Measurements from ENCODE around the gene ANKRD11. TPM values are rescaled to one million over a fixed set of nuclear protein-coding genes. Genes with fewer than 3 reads are reported as not detected.

Gene ANKRD11
- polyA plus RNA-seq, 1 donor (not counting 4 experiments of a cell fraction or from before 2014, with no cell fraction given) = 30.1 TPM

- Histone ChIP-seq H3K36me3 (ENCODE audit: control insufficient read depth in 2 of 2, extremely low read depth in 1 of 2, insufficient read depth in 2 of 2, low read length in 2 of 2) (no peaks in the 10 kb centered on the region), H3K9me3 (ENCODE audit: control insufficient read depth, low read depth, low read length) (no peaks in the 10 kb centered on the region), H3K79me2 (ENCODE audit: control insufficient read depth, insufficient read depth, low read length) (no peaks in the 10 kb centered on the region), H3K4me2 (ENCODE audit: control insufficient read depth, extremely low read depth, insufficient read depth, low read depth, low read length) (peak overlapping the region; percentile 66), H3K4me1 (ENCODE audit: control insufficient read depth, extremely low read depth, insufficient read depth, low read length) (peaks cover 4% of the 10 kb centered on the region), H3K9me1 (ENCODE audit: control insufficient read depth, extremely low read depth, insufficient read depth, low read length) (no peaks in the 10 kb centered on the region), H3K27ac (ENCODE audit: control insufficient read depth, insufficient read depth, low read length) (no peak overlapping the region), H3K9ac (ENCODE audit: control insufficient read depth, extremely low read depth, insufficient read depth, low read length) (no peak overlapping the region), H3K27me3 (ENCODE audit: control insufficient read depth, extremely low read depth, insufficient read depth, low read length) (peaks cover 14% of the 10 kb centered on the region), H2AFZ (ENCODE audit: control insufficient read depth, low read length) (no peak overlapping the region), H3K4me3 (ENCODE audit: control insufficient read depth in 2 of 3, extremely low read depth in 1 of 3, insufficient read depth in 2 of 3, low read depth in 1 of 3, low read length in 3 of 3) (no peak overlapping the region), H4K20me1 (ENCODE audit: control insufficient read depth, extremely low read depth, insufficient read depth, low read length) (no peaks in the 10 kb centered on the region)
- no peak for DNase-seq (ENCODE audit: low read depth, low spot score)
- no peak for TF ChIP-seq CTCF (optimal IDR thresholded peaks at IDR 0.05 in 1 of 3, IDR thresholded peaks at IDR 0.05 in 1 of 3, conservative IDR thresholded peaks at IDR 0.05 in 1 of 3; ENCODE audit: extremely low read depth in 1 of 3, insufficient read depth in 2 of 3, low read length in 3 of 3)
- no peak for TF ChIP-seq EZH2 (IDR thresholded peaks at IDR 0.05; ENCODE audit: low read length)
- no peak for FAIRE-seq
- dilution Hi-C loops (cut with MboI; ENCODE audit: extremely low pct_ligation_motif_present, low sequenced_read_pairs) = no loop called here
These were observed 232.4 kb downstream of the ANKRD11 start for GRCh38 chr16:89257757-89258465.

- H2AFZ ChIP-seq (ENCODE audit: control insufficient read depth, low read length) = peak overlapping the region; percentile 39
- FAIRE-seq (no peak), DNase-seq (ENCODE audit: low read depth, low spot score) (no peak)
- no peaks in the 10 kb centered on the region for H3K9me1 ChIP-seq (ENCODE audit: control insufficient read depth, extremely low read depth, insufficient read depth, low read length)
- no peaks in the 10 kb centered on the region for H3K79me2 ChIP-seq (ENCODE audit: control insufficient read depth, insufficient read depth, low read length)
- H3K36me3 ChIP-seq (ENCODE audit: control insufficient read depth in 2 of 2, extremely low read depth in 1 of 2, insufficient read depth in 2 of 2, low read length in 2 of 2) = no peaks in the 10 kb centered on the region
- dilution Hi-C loops (cut with MboI; ENCODE audit: extremely low pct_ligation_motif_present, low sequenced_read_pairs) = no loop called here
- TF ChIP-seq EZH2 (IDR thresholded peaks at IDR 0.05; ENCODE audit: low read length) = no peak
- no peak for TF ChIP-seq CTCF (optimal IDR thresholded peaks at IDR 0.05 in 1 of 3, IDR thresholded peaks at IDR 0.05 in 1 of 3, conservative IDR thresholded peaks at IDR 0.05 in 1 of 3; ENCODE audit: extremely low read depth in 1 of 3, insufficient read depth in 2 of 3, low read length in 3 of 3)
- H4K20me1 ChIP-seq (ENCODE audit: control insufficient read depth, extremely low read depth, insufficient read depth, low read length) = no peaks in the 10 kb centered on the region
- no peaks in the 10 kb centered on the region for H3K9me3 ChIP-seq (ENCODE audit: control insufficient read depth, low read depth, low read length)
- H3K4me3 ChIP-seq (ENCODE audit: control insufficient read depth in 2 of 3, extremely low read depth in 1 of 3, insufficient read depth in 2 of 3, low read depth in 1 of 3, low read length in 3 of 3) = peak overlapping the region in 2 of 3 experiments; percentile 29 to 51
- H3K27ac ChIP-seq (ENCODE audit: control insufficient read depth, insufficient read depth, low read length) = no peak overlapping the region
- peak overlapping the region; percentile 66 for H3K4me2 ChIP-seq (ENCODE audit: control insufficient read depth, extremely low read depth, insufficient read depth, low read depth, low read length)
- H3K4me1 ChIP-seq (ENCODE audit: control insufficient read depth, extremely low read depth, insufficient read depth, low read length) = peaks cover 4% of the 10 kb centered on the region
- H3K27me3 ChIP-seq (ENCODE audit: control insufficient read depth, extremely low read depth, insufficient read depth, low read length) = peaks cover 14% of the 10 kb centered on the region
- peak overlapping the region; percentile 37 for H3K9ac ChIP-seq (ENCODE audit: control insufficient read depth, extremely low read depth, insufficient read depth, low read length)
These were observed 233.1 kb downstream of the ANKRD11 start for GRCh38 chr16:89257281-89257731.
